CD1c-positive myeloid dendritic cell (primary cell): Measurements from ENCODE around the gene SKAP1.
"Not testable (repeated sequence)": the region's sequence is repeated elsewhere in the genome, so short reads cannot be mapped to it uniquely, and the experiment has no call there.

ENCODE experiments used
- DNase-seq: peaks from one replicate; pipeline ENCODE4 v3.0.0-alpha.2; 2016; ENCODE audit errors: extremely low spot score

SKAP1 gene

GRCh38 chr17:48211787-48212186 lies 218.2 kb downstream of the SKAP1 start:
- DNase-seq = no peak

GRCh38 chr17:48211011-48211410 lies 219.0 kb downstream of the SKAP1 start:
- no peak for DNase-seq

GRCh38 chr17:48209973-48210372 lies 220.0 kb downstream of the SKAP1 start:
- no peak for DNase-seq

- DNase-seq = no peak
These were observed 222.1 kb downstream of the SKAP1 start for GRCh38 chr17:48207776-48208544.

- not testable (repeated sequence) for DNase-seq
These were observed 223.0 kb downstream of the SKAP1 start for GRCh38 chr17:48207036-48207435.

- no peak for DNase-seq
These were observed 227.1 kb downstream of the SKAP1 start for GRCh38 chr17:48202959-48203358.

- no peak for DNase-seq
These were observed 231.0 kb downstream of the SKAP1 start for GRCh38 chr17:48198950-48199541.

- no peak for DNase-seq
These were observed 234.1 kb downstream of the SKAP1 start for GRCh38 chr17:48195910-48196309.

- DNase-seq = no peak
These were observed 235.9 kb downstream of the SKAP1 start for GRCh38 chr17:48194097-48194550.

GRCh38 chr17:48192321-48192731 lies 237.7 kb downstream of the SKAP1 start:
- no peak for DNase-seq

GRCh38 chr17:48191362-48191761 lies 238.7 kb downstream of the SKAP1 start:
- DNase-seq = no peak

GRCh38 chr17:48190871-48191270 lies 239.1 kb downstream of the SKAP1 start:
- no peak for DNase-seq

- no peak for DNase-seq
These were observed 242.0 kb downstream of the SKAP1 start for GRCh38 chr17:48187872-48188608.

- DNase-seq = not testable (repeated sequence)
These were observed 243.7 kb downstream of the SKAP1 start for GRCh38 chr17:48186317-48186716.

GRCh38 chr17:48184721-48185120 lies 245.3 kb downstream of the SKAP1 start:
- no peak for DNase-seq

GRCh38 chr17:48181653-48182052 lies 248.4 kb downstream of the SKAP1 start:
- no peak for DNase-seq

- DNase-seq = no peak
These were observed 249.0 kb downstream of the SKAP1 start for GRCh38 chr17:48180842-48181629.

GRCh38 chr17:48179071-48179945 lies 250.7 kb downstream of the SKAP1 start:
- no peak for DNase-seq

- DNase-seq = no peak
These were observed 251.7 kb downstream of the SKAP1 start for GRCh38 chr17:48178317-48178716.

- no peak for DNase-seq
These were observed 252.2 kb downstream of the SKAP1 start for GRCh38 chr17:48177816-48178215.

- DNase-seq = no peak
These were observed 253.6 kb downstream of the SKAP1 start for GRCh38 chr17:48176471-48176855.
